ENCODE results near the gene CORT. TPM values are rescaled to one million over a fixed set of nuclear protein-coding genes. Genes with fewer than 3 reads are reported as not detected.

CORT gene
- total and polyA plus RNA-seq, 3 experiments from 2014 or later = 0.71 TPM; not detected in 2

DNA sequence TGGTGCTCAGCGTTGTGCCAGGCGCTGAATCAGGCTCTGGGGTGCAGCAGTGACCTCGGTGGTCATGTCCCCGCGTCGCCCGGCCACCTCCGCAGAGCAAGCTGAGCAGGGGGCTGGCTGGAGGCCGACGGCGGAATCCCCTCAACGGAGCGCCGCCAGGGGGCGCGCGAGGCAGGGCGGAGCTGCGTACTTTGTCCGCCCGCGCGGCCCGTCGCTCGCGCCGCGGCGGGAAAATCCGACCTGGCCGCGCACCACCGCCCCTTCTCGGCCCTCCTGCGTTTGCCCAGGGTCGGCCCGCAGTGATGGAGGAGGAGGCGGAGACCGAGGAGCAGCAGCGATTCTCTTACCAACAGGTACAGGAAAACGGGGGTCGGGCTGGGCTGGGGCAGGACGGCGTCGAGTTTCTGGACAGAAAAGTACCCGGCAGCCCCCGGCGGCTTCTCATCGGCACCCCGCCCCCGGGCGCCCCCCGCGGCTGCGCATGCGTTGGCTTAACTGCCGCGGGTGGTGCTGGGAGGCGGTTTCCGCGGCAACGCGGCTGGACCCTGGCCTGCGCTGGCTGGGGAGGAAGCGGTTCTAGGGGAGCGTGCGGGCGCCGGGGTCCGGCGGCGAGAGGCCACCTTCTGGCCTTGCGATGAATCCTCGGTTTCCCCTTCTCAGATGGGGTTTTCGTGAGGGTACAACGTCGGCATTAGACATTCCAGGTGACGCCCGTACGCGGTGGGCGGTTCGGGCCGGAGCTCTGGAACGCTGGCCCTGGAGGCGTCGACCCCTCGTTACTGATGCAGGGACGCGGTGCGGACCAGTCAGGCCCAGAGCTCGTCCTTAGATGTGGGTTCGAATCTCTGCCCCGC, 19.4 kb upstream of the CORT start, which contains the start of gene CENPS:
Gene CENPS, plus strand, starts transcription at position 218 of the 854 bp plus-strand sequence. Its CDS starts 85 bp downstream, at position 303.
- ChIA-PET CTCF (interaction anchor here (0.8 to 3.6 kb wide), 21 partner anchors 8 to 1002 kb away, joined by 3 to 37 read pairs (median 4); partner anchors contain the start of genes KIF1B and PGD), POLR2A (interaction anchor here (0.7 kb wide), 1 partner anchor 1287 kb away, joined by 4 read pairs; no protein-coding TSS in a partner anchor)
- H3K4me1 ChIP-seq (ENCODE audit: insufficient read depth, low read length) = peaks cover 18% of the 10 kb centered on the region
- H3K9me3 ChIP-seq (ENCODE audit: low read length) = no peaks in the 10 kb centered on the region
- peak; percentile 83 to 94 (median 91) for DNase-seq
- peaks cover 0 to 3% (median 0%) of the 10 kb centered on the region in 3 donors for H3K36me3 Mint-ChIP-seq
- H3K36me3 ChIP-seq (ENCODE audit: insufficient read depth, low read length) = no peaks in the 10 kb centered on the region
- peak within 1 kb of the TSS; percentile 82 for H3K27ac ChIP-seq (ENCODE audit: low read depth, low read length)
- H3K27me3 ChIP-seq (ENCODE audit: insufficient read depth, low read length, poor library complexity, severe bottlenecking) = no peaks in the 10 kb centered on the region
- H3K4me1 Mint-ChIP-seq = peaks cover 15 to 33% (median 21%) of the 10 kb centered on the region in 3 donors
- peak within 1 kb of the TSS; percentile 83 to 96 (median 89) for H3K4me3 Mint-ChIP-seq
- H3K9me3 Mint-ChIP-seq = no peaks in the 10 kb centered on the region
- H3K4me3 ChIP-seq (ENCODE audit: low read length) = peak within 1 kb of the TSS; percentile 82
- peak within 1 kb of the TSS; percentile 83 to 95 (median 90) for H3K27ac Mint-ChIP-seq
- peaks cover 0 to 1% of the 10 kb centered on the region in 2 donors for H3K27me3 Mint-ChIP-seq

DNA sequence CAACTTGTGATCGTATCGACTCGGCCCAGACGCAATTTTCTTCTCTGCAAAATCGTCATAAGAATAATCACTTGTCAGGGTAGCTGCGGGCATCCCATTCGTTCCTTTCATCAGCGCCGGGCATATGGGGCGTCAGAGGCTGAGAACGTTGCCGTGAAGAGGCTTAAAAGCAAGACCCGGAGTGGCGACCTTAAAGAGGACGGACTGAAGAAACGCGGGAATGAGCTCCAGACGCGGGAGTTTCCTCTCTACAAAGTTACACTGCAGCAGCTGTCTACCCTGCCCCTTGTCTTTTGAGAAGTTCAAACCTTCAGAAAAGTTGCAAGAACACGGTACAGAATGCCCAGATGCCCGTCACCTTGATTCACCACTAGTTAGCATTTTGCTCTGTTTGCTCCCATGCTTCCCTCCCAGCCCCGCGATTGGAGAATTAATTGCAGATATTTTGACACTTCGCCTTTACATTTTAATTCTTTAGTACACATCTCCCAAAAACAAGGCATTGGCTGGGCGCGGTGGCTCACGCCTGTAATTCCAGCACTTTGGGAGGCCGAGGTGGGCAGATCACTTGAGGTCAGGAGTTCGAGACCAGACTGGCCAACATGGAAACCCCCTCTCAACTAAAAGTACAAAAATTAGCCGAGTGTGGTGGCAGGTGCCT, 18.6 kb upstream of the CORT start:
- no peaks in the 10 kb centered on the region for H3K9me3 ChIP-seq (ENCODE audit: low read length)
- DNase-seq = peak in 1 of 5 donors; percentile 5
- H3K4me1 ChIP-seq (ENCODE audit: insufficient read depth, low read length) = peaks cover 18% of the 10 kb centered on the region
- Mint-ChIP-seq H3K9me3 (no peaks in the 10 kb centered on the region), H3K4me1 (peaks cover 15 to 33% (median 21%) of the 10 kb centered on the region in 3 donors), H3K27me3 (peaks cover 0 to 1% of the 10 kb centered on the region in 2 donors), H3K36me3 (peaks cover 0 to 3% (median 0%) of the 10 kb centered on the region in 3 donors), H3K27ac (peak overlapping the region; percentile 83 to 95 (median 90)), H3K4me3 (peak overlapping the region; percentile 83 to 96 (median 89))
- peak overlapping the region; percentile 82 for H3K27ac ChIP-seq (ENCODE audit: low read depth, low read length)
- H3K36me3 ChIP-seq (ENCODE audit: insufficient read depth, low read length) = no peaks in the 10 kb centered on the region
- CTCF ChIA-PET = interaction anchor here (1.2 to 3.0 kb wide), 7 partner anchors 29 to 481 kb away, joined by 3 to 37 read pairs (median 5); partner anchors contain the start of gene KIF1B
- peak overlapping the region; percentile 82 for H3K4me3 ChIP-seq (ENCODE audit: low read length)
- POLR2A ChIA-PET = interaction anchor here (0.6 kb wide), 1 partner anchor 25 kb away, joined by 3 read pairs; no protein-coding TSS in a partner anchor
- no peaks in the 10 kb centered on the region for H3K27me3 ChIP-seq (ENCODE audit: insufficient read depth, low read length, poor library complexity, severe bottlenecking)

DNA sequence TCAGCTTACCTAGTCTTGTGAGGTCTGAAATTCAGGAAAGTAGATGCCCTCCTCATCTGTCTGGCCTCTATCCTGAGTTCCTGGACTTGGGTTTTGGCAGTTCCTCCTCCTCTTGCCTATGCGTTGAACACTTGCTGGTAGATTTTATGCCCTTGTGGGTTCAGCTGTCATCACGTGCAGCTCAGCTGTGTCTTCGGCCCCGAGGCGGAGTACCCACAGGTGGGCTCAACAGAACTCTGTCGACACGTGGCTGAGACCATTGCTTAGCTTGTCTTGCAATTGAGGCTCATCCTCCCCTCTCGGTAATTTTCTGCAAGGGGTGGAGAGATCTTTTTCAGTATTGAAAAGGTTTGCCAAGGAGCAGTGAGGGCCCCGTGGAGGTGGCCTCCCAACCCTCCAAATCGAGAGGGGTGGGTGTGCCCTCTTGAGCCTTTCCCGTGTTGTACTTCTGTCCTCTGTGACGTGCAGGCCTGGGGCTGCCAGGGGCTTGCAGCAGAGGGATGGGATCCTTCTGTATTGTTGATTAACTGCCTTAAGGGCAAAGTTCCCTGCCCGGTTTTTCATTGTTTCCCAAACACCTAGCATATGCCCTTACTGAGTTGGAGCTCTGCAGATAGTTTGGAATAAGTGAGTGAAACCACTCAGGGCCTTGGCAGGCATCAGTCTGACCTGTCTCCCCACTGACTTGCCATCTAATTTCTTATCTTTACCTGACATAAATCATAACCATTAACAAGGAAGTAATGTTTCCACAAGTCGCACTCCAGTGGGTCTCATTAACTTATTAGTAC, 16.7 kb upstream of the CORT start:
- H3K27ac Mint-ChIP-seq = peak overlapping the region in 3 of 8 donors; percentile 24 to 83 (median 66)
- no peak for DNase-seq
- Histone ChIP-seq H3K36me3 (ENCODE audit: insufficient read depth, low read length) (no peaks in the 10 kb centered on the region), H3K9me3 (ENCODE audit: low read length) (no peaks in the 10 kb centered on the region), H3K4me1 (ENCODE audit: insufficient read depth, low read length) (peaks cover 18% of the 10 kb centered on the region), H3K27ac (ENCODE audit: low read depth, low read length) (no peak overlapping the region), H3K27me3 (ENCODE audit: insufficient read depth, low read length, poor library complexity, severe bottlenecking) (no peaks in the 10 kb centered on the region), H3K4me3 (ENCODE audit: low read length) (no peak overlapping the region)
- peaks cover 13 to 29% (median 17%) of the 10 kb centered on the region in 3 donors for H3K4me1 Mint-ChIP-seq
- H3K27me3 Mint-ChIP-seq = no peaks in the 10 kb centered on the region
- CTCF ChIA-PET = interaction anchor here (2.8 kb wide), 1 partner anchor 224 kb away, joined by 10 read pairs; the partner anchor contains the start of gene KIF1B
- POLR2A ChIA-PET = no interaction called here
- H3K4me3 Mint-ChIP-seq = peak overlapping the region in 4 of 7 donors; percentile 10 to 69 (median 33)
- H3K9me3 Mint-ChIP-seq = no peaks in the 10 kb centered on the region
- H3K36me3 Mint-ChIP-seq = peaks cover 0 to 3% (median 0%) of the 10 kb centered on the region in 3 donors

DNA sequence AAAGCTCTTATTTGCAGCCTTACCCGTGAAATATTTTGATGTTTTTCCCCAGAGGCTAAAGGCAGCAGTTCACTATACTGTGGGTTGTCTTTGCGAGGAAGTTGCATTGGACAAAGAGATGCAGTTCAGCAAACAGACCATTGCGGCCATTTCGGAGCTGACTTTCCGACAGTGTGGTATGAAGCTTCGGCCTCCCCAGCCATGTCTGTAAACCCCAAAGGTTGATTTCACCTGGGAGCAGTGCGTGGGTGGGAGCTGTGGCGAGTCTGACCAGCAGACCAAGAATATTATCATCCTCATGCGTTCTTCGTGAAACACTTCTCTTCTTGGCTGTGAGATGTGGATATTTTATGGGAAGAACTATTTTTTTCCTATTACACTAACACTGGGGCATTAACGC, 16.0 kb upstream of the CORT start:
- Histone ChIP-seq H3K4me3 (ENCODE audit: low read length) (no peak overlapping the region), H3K27me3 (ENCODE audit: insufficient read depth, low read length, poor library complexity, severe bottlenecking) (no peaks in the 10 kb centered on the region), H3K4me1 (ENCODE audit: insufficient read depth, low read length) (peaks cover 18% of the 10 kb centered on the region), H3K9me3 (ENCODE audit: low read length) (no peaks in the 10 kb centered on the region), H3K27ac (ENCODE audit: low read depth, low read length) (no peak overlapping the region), H3K36me3 (ENCODE audit: insufficient read depth, low read length) (no peaks in the 10 kb centered on the region)
- H3K27ac Mint-ChIP-seq = peak overlapping the region in 2 of 8 donors; percentile 24 to 83
- no peaks in the 10 kb centered on the region for H3K9me3 Mint-ChIP-seq
- ChIA-PET POLR2A (no interaction called here), CTCF (no interaction called here)
- no peak for DNase-seq
- peak overlapping the region in 1 of 7 donors; percentile 69 for H3K4me3 Mint-ChIP-seq
- H3K27me3 Mint-ChIP-seq = no peaks in the 10 kb centered on the region
- peaks cover 0 to 3% (median 0%) of the 10 kb centered on the region in 3 donors for H3K36me3 Mint-ChIP-seq
- H3K4me1 Mint-ChIP-seq = peaks cover 13 to 27% (median 16%) of the 10 kb centered on the region in 3 donors

DNA sequence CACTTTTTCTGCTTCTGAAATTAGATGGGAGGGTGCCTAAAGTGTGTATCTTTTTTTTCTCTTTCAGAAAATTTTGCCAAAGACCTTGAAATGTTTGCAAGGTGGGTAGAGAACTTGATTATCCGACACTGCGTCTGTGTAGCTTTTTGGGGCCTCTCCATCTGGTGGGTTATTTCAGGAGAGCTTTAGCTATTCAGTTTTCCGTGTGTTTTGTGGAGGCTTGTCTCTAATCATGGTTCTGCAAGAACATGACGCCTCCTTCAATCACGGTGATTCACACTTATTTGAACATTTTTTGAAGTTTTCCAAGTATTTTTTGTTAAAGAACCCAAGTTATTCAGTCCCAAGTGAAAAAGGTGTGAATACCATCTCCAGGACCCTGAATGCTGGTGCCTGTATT, 15.2 kb upstream of the CORT start:
- Mint-ChIP-seq H3K4me3 (peak overlapping the region in 1 of 7 donors; percentile 69), H3K36me3 (peaks cover 0 to 3% (median 0%) of the 10 kb centered on the region in 3 donors), H3K27me3 (no peaks in the 10 kb centered on the region), H3K9me3 (no peaks in the 10 kb centered on the region), H3K27ac (peak overlapping the region in 1 of 8 donors; percentile 36), H3K4me1 (peaks cover 13 to 24% (median 16%) of the 10 kb centered on the region in 3 donors)
- no peak overlapping the region for H3K27ac ChIP-seq (ENCODE audit: low read depth, low read length)
- CTCF ChIA-PET = interaction anchor here (1.1 kb wide), 1 partner anchor 60 kb away, joined by 3 read pairs; no protein-coding TSS in a partner anchor
- H3K4me1 ChIP-seq (ENCODE audit: insufficient read depth, low read length) = peaks cover 12% of the 10 kb centered on the region
- H3K9me3 ChIP-seq (ENCODE audit: low read length) = no peaks in the 10 kb centered on the region
- no peaks in the 10 kb centered on the region for H3K27me3 ChIP-seq (ENCODE audit: insufficient read depth, low read length, poor library complexity, severe bottlenecking)
- no peak overlapping the region for H3K4me3 ChIP-seq (ENCODE audit: low read length)
- POLR2A ChIA-PET = no interaction called here
- DNase-seq = no peak
- H3K36me3 ChIP-seq (ENCODE audit: insufficient read depth, low read length) = no peaks in the 10 kb centered on the region

DNA sequence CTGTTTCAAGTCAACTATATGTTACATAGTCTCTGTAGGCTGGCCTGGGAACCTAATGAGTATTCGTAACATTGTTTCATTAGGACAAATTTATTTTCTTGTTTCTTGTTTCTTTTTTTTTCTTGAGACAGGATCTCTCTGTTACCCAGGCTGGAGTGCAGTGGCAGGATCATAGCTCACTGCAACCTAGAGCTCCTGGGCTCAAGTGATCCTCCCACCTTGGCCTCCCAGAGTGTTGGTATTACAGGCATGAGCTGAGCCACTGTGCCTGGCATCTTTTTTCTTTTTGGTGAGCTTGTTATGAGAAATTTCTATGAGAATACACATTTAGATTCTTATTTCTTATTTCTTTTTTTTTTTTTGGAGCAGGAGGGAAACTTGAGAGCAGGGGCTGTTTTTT, 12.8 kb upstream of the CORT start:
- Histone ChIP-seq H3K4me1 (ENCODE audit: insufficient read depth, low read length) (no peaks in the 10 kb centered on the region), H3K27me3 (ENCODE audit: insufficient read depth, low read length, poor library complexity, severe bottlenecking) (no peaks in the 10 kb centered on the region), H3K4me3 (ENCODE audit: low read length) (no peak overlapping the region), H3K36me3 (ENCODE audit: insufficient read depth, low read length) (no peaks in the 10 kb centered on the region), H3K27ac (ENCODE audit: low read depth, low read length) (no peak overlapping the region), H3K9me3 (ENCODE audit: low read length) (no peaks in the 10 kb centered on the region)
- H3K4me3 Mint-ChIP-seq = no peak overlapping the region
- ChIA-PET CTCF (no interaction called here), POLR2A (no interaction called here)
- peak overlapping the region in 2 of 8 donors; percentile 17 to 69 for H3K27ac Mint-ChIP-seq
- H3K36me3 Mint-ChIP-seq = peaks cover 0 to 8% (median 3%) of the 10 kb centered on the region in 3 donors
- H3K9me3 Mint-ChIP-seq = no peaks in the 10 kb centered on the region
- H3K4me1 Mint-ChIP-seq = peaks cover 0 to 4% (median 0%) of the 10 kb centered on the region in 3 donors
- H3K27me3 Mint-ChIP-seq = no peaks in the 10 kb centered on the region
- no peak for DNase-seq

DNA sequence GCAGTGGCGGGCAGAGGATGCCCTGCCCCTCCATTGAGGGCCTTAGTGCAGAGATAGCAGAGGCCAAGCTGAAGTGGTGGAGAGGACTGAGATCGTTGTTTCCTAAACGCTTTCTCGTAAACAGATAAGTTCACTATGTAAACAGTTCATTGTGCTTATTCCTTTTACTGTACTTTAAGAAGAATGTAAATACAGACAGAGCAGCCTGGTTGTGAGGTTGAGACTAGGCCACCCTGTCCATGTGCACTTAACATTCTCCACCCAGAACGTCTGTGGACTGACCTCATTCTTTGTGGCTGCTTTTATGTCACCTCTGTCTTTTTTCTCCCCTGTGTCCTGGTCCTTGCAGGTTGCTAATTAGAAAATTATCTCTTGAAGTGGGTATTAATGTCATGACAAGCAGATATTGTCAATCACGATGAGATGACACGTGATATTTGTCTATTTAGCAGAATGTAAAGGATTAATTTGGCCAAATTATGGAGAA, 11.1 kb upstream of the CORT start:
- Mint-ChIP-seq H3K4me1 (no peaks in the 10 kb centered on the region), H3K4me3 (no peak overlapping the region), H3K36me3 (peaks cover 0 to 8% (median 3%) of the 10 kb centered on the region in 3 donors), H3K27ac (no peak overlapping the region), H3K27me3 (no peaks in the 10 kb centered on the region), H3K9me3 (no peaks in the 10 kb centered on the region)
- ChIA-PET CTCF (interaction anchor here (0.8 to 1.2 kb wide), 2 partner anchors 9 to 57 kb away, joined by 3 read pairs; partner anchors contain the start of gene CENPS), POLR2A (no interaction called here)
- DNase-seq = no peak
- H3K27ac ChIP-seq (ENCODE audit: low read depth, low read length) = no peak overlapping the region
- no peaks in the 10 kb centered on the region for H3K4me1 ChIP-seq (ENCODE audit: insufficient read depth, low read length)
- no peaks in the 10 kb centered on the region for H3K9me3 ChIP-seq (ENCODE audit: low read length)
- no peak overlapping the region for H3K4me3 ChIP-seq (ENCODE audit: low read length)
- no peaks in the 10 kb centered on the region for H3K36me3 ChIP-seq (ENCODE audit: insufficient read depth, low read length)
- H3K27me3 ChIP-seq (ENCODE audit: insufficient read depth, low read length, poor library complexity, severe bottlenecking) = no peaks in the 10 kb centered on the region

All from CD8-positive, alpha-beta memory T cell (primary cell).